ENCODE measurements around the gene RIN1. TPM values are rescaled to one million over a fixed set of nuclear protein-coding genes. Genes with fewer than 3 reads are reported as not detected.
"Not testable (repeated sequence)": the region's sequence is repeated elsewhere in the genome, so short reads cannot be mapped to it uniquely, and the experiment has no call there.

The RIN1 gene
- total and polyA plus RNA-seq, 8 donors = 1.7 to 10.2 (median 3.5) TPM

DNA sequence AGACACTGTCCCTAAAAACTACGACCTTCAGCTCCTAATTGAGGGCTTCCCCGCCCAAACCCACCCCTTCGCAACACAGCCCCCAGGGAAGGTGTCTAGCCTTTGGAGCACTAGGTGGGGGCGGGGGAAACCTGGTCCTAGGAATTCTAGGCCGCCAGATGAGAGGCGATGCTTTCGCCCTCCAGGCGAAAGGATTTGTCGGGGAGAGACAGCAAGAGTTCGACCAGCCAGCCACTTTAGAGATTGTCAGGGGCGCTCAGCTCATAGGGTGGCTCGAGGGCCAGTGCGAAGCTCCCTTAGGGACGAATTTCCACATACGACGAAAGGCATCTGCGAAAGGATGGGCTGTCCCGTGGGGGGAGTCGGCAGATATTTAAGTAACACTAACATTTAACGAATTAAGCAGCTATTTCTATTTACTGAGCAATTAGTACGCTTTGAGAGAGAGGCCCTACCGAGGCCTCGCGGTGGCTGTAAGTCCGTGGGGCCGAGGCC, 24.7 kb downstream of the RIN1 start:
- TF ChIP-seq, protein P1, sequence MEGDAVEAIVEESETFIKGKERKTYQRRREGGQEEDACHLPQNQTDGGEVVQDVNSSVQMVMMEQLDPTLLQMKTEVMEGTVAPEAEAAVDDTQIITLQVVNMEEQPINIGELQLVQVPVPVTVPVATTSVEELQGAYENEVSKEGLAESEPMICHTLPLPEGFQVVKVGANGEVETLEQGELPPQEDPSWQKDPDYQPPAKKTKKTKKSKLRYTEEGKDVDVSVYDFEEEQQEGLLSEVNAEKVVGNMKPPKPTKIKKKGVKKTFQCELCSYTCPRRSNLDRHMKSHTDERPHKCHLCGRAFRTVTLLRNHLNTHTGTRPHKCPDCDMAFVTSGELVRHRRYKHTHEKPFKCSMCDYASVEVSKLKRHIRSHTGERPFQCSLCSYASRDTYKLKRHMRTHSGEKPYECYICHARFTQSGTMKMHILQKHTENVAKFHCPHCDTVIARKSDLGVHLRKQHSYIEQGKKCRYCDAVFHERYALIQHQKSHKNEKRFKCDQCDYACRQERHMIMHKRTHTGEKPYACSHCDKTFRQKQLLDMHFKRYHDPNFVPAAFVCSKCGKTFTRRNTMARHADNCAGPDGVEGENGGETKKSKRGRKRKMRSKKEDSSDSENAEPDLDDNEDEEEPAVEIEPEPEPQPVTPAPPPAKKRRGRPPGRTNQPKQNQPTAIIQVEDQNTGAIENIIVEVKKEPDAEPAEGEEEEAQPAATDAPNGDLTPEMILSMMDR (IDR thresholded peaks at IDR 0.05) = peak; percentile 80 to 88
- Histone ChIP-seq H3K4me3 (peak overlapping the region; percentile 37 to 62), H3K36me3 (no peaks in the 10 kb centered on the region), H3K27ac (peak overlapping the region; percentile 86 to 88), H3K9me3 (no peaks in the 10 kb centered on the region), H3K4me1 (peaks cover 0 to 26% of the 10 kb centered on the region in 2 donors), H3K27me3 (peaks cover 0 to 12% of the 10 kb centered on the region in 2 donors)
- intact Hi-C loops (cut with DNase I) = loop anchor here in 1 of 2 donors (10.0 kb wide), 1 partner anchor 73 kb away; no protein-coding TSS in a partner anchor
- DNase-seq (no peak), ATAC-seq (no peak)

GRCh38 chr11:66310803-66311440, 25.3 kb downstream of the RIN1 start:
- not testable (repeated sequence) for H3K4me3 ChIP-seq, H3K27ac ChIP-seq, ATAC-seq, DNase-seq, H3K36me3 ChIP-seq, H3K9me3 ChIP-seq, H3K27me3 ChIP-seq
- H3K4me1 ChIP-seq = peaks cover 0 to 24% of the 10 kb centered on the region in 2 donors
- intact Hi-C loops (cut with DNase I) = loop anchor here in 1 of 2 donors (10.0 kb wide), 1 partner anchor 74 kb away; no protein-coding TSS in a partner anchor

- H3K36me3 ChIP-seq = no peaks in the 10 kb centered on the region
- no peak overlapping the region for H3K4me3 ChIP-seq
- H3K27me3 ChIP-seq = no peaks in the 10 kb centered on the region
- no peak for ATAC-seq
- intact Hi-C loops (cut with DNase I) = loop anchor here in 1 of 2 donors (10.0 kb wide), 1 partner anchor 74 kb away; no protein-coding TSS in a partner anchor
- TF ChIP-seq, protein P1 (IDR thresholded peaks at IDR 0.05) = no peak
- no peak for DNase-seq
- H3K4me1 ChIP-seq = peaks cover 0 to 24% of the 10 kb centered on the region in 2 donors
- H3K9me3 ChIP-seq = no peaks in the 10 kb centered on the region
- H3K27ac ChIP-seq = no peak overlapping the region
Observed at GRCh38 chr11:66310324-66310723, 25.9 kb downstream of the RIN1 start.

DNA sequence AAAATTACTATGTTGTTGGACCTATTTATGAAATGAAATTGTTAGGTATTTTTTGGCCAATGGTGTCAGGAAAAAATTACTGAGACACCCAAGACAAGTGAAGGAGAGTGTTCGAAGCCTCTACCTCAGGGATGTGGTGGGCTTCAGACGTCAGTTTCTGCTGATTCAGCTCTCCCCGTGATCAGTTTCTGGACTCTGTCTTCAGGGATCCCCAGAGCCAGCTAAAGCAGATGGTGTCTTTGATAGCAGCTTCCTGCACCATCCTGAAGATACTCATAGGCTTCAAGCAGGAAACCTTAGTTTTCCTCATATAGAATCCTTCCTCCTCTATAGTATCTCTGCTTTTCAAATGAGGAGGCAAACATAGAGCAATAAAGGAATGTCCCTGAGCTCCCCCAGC, 26.8 kb downstream of the RIN1 start:
- no peaks in the 10 kb centered on the region for H3K27me3 ChIP-seq
- peaks cover 0 to 24% of the 10 kb centered on the region in 2 donors for H3K4me1 ChIP-seq
- TF ChIP-seq, protein P1 (IDR thresholded peaks at IDR 0.05) = no peak
- no peak overlapping the region for H3K4me3 ChIP-seq
- H3K27ac ChIP-seq = no peak overlapping the region
- no peaks in the 10 kb centered on the region for H3K36me3 ChIP-seq
- DNase-seq (no peak), ATAC-seq (no peak)
- intact Hi-C loops (cut with DNase I) = no loop called here
- H3K9me3 ChIP-seq = no peaks in the 10 kb centered on the region

DNA sequence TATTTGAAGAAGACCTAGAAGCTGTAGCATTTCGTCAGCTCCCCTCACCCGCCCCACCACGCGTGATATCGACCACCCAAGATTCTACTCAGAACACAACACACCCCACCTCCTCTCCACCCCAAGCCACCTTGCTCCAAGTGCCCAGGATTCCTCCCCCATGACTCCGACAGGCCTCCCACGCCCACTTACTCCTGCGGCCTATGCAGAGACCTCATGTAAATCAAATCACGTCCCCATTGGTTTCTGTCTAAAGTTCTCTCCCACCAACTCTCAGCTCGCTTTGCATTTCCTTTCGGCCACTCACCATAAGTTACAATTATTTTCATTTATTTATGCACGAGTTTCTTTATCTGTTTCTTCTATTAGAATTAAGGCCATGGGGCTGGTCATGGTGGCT, 33.6 kb downstream of the RIN1 start:
- intact Hi-C loops (cut with DNase I) = no loop called here
- TF ChIP-seq, protein P1 (IDR thresholded peaks at IDR 0.05) = no peak
- no peak for ATAC-seq
- DNase-seq = no peak
- no peaks in the 10 kb centered on the region for H3K27me3 ChIP-seq
- no peak overlapping the region for H3K4me3 ChIP-seq
- no peaks in the 10 kb centered on the region for H3K4me1 ChIP-seq
- H3K27ac ChIP-seq = no peak overlapping the region
- H3K36me3 ChIP-seq = no peaks in the 10 kb centered on the region
- no peaks in the 10 kb centered on the region for H3K9me3 ChIP-seq

Measured in left lung (tissue), 10 donors.